NCI-H187 (cell line): ENCODE measurements around the gene DHCR7.

Experiments
- DNase-seq, 2 experiments: peaks; one replicate each; lab custom pipeline; 2025; lab: John Stamatoyannopoulos, UW

The DHCR7 gene, protein sequence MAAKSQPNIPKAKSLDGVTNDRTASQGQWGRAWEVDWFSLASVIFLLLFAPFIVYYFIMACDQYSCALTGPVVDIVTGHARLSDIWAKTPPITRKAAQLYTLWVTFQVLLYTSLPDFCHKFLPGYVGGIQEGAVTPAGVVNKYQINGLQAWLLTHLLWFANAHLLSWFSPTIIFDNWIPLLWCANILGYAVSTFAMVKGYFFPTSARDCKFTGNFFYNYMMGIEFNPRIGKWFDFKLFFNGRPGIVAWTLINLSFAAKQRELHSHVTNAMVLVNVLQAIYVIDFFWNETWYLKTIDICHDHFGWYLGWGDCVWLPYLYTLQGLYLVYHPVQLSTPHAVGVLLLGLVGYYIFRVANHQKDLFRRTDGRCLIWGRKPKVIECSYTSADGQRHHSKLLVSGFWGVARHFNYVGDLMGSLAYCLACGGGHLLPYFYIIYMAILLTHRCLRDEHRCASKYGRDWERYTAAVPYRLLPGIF

DNA sequence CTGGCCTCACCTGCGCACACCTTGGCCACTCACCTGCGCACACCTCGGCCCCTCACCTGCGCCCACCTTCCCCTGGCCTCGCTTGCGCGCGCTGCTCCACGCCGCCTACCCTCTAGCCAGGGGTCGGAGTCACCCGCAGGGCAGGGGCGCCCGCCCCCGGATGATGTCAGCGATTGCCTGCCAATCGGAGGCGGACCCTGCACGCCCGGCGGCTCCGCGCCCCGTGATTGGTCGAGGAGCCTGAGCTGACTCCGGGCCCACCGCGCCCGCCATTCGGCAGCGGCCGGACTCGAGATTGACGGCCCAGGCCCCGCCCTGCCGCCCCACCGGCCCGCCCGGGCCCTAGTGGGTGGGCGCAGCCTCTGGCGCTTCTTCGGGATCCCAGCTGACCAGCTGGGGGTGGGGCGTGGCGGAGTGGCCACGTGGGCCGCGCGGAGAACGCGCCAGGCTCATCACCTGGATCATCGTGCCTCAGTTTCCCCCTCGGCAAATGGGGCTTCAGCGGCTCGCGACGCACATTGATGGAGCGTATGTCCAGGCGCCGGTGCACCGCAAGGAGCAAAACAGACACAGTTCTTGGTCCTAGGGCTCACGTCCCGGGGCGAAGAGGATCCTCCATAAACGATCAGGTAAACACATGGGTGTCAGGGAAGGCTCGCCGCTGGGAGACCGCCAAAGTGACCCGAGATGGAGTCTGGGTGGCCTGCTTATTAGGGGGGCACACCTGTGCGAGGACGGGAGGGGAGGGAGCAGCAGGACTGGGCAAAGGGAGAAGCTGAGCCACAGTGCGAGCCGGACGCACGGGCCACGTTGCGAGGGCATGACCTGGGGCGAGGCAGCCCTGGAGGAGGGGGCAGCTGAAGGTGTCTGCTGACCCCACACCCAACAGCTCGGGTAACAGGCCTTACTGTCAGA lies at the start of gene DHCR7:
Gene DHCR7 (minus strand): TSS at position 137 of the 915 bp plus-strand sequence. CDS start 3,441 bp downstream, outside the sequence.
- peak; percentile 83 to 92 for DNase-seq

DNA sequence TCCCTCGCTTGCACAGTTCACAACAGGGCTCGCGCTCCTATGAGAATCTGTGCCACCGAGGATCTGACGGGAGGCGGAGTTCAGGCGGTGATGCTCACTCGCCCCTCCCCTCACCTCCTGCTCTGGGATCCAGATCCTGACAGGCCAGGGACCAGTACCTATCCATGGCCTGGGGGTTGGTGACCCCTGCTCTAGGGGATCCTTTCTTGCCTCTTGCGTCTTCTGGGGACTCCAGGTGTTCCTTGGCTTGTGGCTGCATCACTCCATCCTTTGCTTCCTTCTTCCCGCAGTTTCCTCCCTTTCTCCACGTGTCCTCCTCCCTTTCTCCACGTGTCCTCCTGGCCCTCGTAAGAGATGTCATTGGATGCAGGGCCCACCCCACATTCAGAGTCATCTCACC lies 48.2 kb upstream of the DHCR7 start:
- DNase-seq = no peak

DNA sequence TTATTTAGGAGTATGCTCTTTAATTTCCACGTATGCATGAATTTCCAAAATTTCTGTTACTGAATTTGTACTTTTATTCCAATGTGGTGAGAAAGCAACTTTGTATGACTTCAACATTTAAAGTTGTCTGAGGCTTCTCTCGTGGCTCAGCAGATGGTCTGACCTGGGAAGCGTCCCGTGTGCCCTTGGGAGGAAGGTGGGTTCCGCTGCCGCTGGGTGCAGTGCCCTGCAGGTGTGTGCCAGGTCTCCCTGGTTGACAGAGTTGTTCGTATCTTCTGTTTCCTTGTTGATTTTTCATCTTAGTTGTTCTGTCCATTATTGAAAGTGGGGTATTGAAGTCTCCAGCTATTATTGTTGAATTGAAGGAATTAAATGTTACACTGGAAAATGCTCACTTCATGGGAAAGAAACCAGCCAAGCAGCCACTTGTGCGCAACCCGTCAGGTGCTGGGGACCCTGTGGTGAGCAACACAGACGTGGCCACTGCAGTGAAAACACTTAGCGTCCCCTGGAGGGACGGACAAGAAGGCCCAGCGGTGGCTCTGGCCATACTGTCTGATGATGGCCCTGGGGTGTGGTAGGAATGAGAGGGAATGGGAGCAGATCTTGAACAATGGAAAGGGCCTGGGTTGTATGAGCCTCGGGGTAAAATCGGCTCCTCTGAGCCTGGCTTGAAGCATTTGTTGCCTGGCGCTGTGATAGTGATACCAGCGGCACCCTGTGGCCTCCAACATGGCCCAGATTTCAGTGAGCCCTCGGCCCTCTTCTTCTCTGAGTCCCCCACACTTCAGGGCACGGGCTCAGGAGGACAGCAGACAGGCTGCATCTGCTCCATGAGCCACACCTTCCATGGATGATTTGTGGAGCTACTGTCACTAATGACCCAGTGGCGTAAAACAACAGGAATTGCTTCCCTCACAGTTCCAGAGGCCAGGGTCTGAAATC lies 47.4 kb upstream of the DHCR7 start:
- DNase-seq = no peak

DNA sequence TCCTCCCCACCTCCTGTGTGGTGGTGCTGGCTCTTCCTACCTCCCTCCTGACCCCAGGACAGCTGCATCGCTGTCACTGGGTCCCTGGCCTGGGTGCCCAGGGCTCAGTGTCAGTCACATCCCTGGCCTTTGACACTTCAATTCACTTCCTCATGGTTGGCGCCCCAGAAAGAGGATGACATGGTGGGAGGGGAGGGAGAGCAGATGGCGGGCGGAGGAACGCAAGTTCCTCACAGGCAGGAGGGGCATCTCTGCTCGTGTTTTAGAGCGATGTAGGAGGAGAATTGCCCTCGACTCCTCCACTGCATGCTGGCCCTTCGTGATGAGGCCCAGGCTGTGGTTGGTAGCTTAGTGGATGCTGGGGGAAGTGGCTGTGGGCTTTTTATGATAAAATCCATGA lies 43.7 kb upstream of the DHCR7 start:
- no peak for DNase-seq

DNA sequence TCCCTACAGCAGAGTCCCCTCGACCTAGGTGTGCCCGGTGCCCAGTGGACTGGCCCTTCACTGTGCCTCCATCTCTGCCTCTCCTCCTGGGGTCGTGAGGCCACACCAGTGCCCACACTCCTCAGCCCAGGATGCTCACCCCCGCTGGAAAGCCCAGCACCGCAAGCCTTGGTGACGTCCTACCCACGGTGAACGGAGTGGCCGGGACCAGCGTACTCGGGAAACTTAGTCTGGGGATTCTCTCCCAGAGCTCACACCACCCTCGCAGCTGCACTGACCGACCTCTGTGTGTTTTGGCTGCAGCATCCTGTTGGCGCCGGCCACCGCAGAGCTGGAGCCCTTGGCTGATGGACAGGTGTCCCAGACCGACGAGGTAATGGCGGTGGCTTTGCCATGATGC lies 43.3 kb upstream of the DHCR7 start:
- DNase-seq = no peak

DNA sequence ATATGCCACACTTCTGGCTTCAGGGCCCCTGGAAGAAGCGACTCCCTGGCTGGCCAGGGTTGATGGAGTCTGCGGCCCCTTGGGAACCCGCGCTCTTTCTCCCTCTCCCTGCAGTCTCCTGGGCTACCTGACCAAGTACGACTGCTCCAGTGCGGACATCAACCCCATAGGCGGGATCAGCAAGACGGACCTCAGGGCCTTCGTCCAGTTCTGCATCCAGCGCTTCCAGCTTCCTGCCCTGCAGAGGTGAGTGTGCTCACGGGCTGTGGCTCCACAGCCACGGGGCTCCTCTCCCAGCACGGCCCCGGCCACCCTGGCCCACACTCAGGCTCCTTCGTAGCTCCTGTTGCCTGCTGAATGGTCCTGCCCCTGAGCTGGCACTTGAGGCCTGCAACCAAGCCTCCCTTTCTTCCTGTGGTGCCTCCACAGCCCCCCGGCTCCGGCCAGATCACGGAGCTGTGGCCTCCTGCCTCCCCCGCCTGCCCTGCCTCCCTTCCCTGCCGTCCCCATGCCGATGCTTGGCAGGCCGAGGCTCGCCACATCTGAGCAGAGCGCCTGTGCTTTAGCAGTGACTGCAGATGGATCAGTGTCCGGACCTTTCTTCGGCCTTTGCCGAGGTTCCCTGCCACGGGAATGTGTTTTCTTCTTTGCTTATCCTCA lies 42.7 kb upstream of the DHCR7 start:
- no peak for DNase-seq

DNA sequence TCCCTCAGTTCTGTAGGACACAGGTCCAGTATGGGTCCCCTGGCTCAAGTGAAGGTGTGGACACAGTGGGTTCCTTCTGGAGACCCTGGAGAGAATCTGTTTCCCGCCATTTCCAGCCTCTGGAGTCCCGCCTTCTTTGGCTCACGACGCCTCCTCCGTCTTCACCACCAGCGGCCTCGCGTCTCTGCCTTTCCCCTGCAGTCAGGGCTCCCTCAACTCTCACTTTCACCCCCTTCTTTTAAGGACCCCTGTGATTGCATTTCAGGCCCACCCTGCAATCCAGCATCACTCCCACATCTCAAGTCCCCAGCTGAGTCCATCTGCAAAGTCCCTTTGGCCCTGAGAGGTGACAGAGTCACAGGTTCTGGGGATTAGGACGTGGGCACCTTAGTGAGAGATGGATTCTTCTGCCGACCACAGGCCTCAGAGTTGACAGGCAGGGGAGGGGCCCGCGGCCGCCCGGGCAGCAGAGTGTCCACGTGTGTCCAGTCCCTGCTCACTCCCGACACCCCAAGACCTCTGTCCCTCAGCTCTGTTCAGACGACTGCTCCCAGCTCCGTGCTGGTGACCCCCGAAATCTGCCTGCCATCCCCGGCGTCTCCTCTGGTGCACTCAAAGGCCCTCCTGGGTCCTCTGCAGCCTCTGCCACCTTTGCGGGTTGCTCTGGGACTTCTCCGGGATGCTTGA lies 42.0 kb upstream of the DHCR7 start:
- no peak for DNase-seq

DNA sequence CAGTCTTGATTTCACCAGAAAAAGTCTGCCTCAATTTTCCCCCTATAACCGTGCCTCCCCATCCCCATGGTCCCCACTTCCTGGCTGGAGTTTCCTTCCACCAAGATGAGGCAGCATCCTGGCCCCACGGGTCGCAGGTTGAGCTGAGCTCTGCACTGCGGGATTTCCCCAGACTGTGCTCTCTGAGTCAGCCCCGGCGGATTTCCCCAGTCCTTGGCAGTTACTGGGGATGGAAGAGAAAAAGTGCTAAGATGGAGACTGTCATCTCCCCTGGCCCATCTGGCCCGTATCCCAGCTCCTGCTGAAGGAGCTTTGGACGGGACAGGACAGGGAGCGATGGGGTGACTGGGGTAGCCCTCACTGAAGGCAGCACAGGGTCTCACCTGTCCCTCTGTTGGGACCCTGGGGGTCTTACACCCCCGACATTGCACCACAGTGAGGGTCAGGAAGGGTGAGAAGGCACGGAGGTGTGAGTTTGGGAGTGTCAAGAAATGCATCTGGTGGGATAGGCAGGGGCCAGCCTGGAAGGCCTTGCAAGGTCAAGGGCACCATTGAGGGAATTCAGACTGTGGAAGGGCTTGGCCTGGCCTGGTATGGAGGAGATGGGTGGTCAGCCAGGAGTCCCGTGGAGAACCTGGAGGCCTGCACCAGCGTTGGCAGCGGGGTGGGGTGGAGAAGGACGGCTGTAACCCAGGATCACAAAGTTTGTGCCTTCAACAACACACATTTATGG lies 41.3 kb upstream of the DHCR7 start:
- no peak for DNase-seq

DNA sequence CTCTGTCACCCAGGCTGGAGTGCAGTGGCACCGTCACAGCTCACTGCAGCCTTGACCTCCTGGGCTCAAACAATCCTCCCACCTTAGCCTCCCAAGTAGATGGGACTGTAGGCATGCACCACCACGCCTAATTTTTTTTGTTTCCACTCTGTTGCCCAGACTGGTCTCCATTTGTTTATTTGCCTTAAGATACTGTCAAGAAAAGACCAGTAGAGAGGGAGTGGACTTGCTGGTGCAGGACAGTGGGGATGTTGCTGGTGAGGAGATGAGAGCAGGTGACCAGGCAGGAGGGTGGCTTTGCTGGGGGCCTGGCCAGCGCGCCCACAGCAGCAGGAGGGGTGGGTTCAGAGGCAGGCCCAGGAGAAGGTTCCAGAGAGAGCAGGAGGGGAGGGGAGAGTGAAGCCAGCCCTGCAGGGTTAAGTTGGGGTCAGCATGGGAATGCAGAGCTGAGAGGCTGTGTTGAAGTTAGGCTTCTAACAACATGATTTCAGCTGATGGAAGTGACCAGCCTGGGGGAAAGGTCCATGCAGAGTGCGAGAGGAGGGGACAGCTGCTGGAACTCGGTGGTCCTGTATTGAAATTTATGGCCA lies 40.6 kb upstream of the DHCR7 start:
- DNase-seq = no peak

DNA sequence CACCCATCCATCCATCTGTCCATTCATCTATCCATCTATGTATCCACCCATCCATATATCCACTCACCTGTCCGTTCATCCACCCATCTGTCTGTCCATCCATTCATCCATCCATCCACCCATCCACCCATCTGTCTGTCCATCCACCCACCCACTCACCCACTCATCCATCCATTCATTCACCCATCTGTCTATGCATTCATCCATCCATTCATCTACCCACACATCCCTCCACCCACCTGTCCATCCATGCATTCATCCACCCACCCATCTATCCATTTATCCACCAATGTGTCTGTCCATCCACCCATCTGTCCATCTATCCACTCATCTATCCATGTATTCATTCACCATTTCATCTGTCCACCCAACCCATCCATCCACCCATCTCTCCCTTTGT lies 38.1 kb upstream of the DHCR7 start:
- no peak for DNase-seq

DNA sequence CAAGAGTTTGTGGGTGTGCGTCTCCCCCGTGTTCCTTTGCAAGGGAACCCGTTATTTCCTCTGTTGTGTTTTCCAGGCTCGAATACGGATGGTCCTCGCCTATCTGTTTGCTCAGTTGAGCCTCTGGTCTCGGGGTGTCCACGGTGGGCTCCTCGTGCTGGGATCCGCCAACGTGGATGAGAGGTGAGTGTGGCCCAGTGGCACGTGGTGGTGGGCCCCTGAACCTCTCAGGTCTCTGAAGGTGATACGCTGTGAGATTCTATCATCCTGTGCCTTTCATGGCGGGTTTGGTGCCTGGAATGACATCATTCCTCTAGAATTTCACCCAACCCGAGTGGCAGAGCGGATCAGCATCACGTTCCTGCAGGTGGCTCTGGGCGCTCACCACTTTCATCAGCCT lies 37.3 kb upstream of the DHCR7 start:
- DNase-seq = no peak

DNA sequence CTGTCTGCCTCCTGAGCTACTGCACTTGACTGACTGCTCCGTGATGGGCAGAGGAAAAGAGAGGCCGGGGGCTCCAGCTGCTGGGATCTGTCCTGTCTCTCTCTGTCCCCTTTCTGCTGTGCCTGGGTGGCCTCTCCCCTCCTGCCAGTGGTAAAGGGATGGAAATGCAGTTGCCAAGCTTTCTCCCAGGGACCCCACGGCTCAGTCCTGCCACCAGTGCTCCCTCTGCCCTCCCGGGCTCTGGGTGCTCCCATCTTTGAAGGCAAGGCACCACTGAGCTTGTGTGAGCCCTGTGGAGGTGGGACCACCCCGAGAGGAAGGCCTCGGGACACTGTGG lies 36.8 kb upstream of the DHCR7 start:
- no peak for DNase-seq

DNA sequence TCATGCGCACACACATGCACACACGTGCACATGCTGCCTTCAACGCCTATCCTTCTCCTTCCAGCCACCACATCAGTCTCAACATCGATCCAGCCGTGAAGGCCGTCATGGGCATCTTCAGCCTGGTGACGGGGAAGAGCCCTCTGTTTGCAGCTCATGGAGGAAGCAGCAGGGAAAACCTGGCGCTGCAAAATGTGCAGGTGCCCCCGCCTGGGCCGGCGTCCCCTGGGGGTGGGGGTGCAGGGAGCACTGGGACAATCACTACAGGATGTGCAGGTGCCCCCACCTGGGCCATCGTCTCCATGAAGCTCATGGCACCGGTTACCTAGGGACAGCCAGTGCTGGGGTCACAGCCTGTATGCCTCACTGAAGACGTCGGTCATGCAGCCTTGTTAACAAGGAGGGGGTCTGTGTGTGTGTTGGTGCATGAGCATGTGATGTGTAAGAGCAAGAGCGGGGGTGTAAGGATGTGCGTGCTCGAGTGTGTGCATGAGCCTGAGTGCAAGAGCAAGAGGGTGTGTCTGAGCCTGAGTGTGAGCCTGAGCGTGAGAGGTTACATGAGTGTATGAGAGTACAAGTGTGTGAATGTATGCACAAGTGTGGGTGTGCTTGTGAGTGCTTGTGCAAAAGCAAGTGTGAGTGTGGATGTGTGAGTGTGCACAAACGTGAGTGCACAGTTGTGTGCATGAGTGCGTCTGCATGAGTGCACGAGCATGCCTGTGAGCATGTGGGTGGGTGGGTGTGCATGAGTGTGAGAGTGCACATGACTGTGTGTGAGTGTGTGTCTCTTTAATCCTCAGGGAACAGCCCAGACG lies 36.3 kb upstream of the DHCR7 start:
- no peak for DNase-seq

DNA sequence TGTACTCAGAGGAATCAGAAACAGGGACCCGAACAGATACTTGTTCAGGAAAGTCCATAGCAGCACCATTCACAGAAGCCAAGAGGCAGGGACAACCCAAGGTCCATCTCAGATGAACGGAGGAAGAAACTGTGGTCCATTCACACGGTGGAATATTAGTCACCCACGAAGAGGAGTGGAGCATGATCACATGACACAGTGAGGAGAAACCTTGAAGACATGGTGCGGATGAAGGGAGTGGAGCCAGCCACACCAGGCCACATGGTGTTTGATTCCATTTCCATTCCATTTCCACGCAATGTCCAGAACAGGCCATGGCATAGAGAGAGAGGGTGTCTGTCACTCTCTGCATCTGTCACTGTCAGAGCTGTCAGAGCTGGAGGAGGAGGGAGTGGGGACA lies 35.5 kb upstream of the DHCR7 start:
- no peak for DNase-seq

DNA sequence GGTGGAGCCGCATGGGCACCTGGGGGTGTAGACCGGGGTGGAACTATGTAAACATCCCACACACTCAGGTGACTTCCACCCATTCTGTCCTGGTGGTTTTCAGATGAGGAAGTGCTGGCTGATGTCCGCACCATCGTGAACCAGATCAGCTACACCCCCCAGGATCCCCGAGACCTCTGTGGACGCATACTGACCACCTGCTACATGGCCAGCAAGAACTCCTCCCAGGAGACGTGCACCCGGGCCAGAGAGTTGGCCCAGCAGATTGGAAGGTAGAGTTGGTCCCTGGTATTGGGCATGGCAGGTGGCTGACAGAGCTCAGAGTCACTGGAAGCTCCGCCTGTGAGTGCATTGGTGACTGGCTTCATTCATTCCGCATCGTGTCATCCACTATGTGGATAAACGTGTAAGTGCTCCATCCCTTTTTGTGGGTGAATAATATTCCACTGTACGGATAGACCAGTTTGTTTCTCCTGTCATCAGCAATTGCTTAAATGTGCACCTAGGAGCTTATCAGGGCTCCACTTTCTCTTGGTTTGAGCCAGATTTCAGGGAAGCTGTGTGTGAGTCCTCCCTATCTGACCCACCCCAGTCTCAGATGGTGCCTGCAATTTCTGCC lies 34.7 kb upstream of the DHCR7 start:
- no peak for DNase-seq

DNA sequence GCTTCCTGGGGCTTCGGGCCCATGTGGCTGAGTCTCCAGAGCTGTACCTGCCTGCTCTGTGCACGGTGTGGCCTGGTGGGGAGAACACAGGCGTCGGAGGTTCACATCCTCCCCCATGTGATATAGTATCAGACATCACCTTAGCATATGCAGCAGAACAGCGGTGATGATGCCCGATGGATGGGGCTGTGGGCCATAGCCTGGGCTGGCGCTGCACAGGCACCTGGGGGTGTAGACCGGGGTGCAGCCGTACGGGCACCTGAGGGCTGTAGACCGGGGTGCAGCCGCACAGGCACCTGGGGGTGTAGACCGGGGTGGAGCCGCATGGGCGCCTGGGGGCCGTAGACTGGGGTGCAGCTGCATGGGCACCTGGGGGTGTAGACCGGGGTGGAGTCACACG lies 34.0 kb upstream of the DHCR7 start:
- DNase-seq = no peak

DNA sequence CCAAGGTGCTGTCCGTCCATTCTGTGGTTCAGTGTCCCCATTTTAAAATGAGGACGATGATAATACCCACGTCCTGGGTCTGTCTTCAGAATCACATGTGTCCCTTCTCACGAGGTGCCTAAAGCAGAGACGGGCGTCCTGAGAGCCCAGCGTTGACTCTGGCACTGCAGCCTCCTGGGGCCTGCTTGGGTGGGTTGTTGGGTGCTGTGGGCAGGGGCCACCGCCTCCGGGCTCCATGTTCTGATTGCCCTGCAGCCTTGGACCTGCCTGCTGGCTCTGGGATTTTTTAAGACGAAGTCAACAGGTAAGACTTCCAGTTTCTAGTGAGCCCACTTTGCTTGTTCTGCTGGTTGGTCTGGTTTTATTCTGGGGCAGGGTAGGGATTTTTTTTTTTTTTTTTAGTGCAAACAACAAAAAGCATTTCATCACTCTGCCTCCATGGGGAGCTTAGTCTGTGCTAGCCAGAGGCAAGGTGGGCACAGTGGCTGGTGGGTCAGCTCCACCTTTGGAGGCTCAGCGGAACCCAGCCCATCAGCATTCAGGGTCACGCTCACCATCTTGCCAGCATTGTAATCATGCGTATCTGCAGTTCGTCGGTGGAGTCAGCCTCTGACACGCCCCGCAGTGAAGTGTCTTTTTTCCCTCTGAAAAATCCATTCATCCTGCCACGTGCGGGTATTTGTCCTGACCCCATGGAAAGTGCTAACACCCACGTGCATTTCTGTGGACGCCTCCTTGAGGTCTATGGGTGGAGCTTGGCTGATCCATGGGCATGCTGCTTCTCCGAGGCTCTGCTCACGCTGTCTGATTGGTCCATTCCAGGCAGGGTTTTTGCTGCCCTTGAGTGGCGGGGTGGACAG lies 33.1 kb upstream of the DHCR7 start:
- no peak for DNase-seq

DNA sequence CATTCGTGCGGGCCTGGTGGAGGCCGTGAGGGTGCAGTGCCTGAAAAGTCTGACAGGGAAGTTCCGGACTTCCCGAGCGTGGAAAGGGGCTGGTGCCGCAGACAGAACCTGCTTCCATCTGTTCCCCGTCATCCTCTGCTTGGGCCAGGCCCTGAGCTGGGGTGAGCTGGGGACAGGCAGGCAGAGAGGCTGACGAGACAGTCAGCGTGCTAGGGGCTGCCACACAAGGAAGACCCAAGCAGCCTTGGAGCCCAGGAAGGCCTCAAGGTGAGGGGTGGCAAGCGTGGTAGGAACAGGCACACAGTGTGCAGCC lies 30.3 kb upstream of the DHCR7 start:
- no peak for DNase-seq
